ENCODE measurements around the gene MEIS2. TPM values are rescaled to one million over a fixed set of nuclear protein-coding genes. Genes with fewer than 3 reads are reported as not detected.

MEIS2 gene
- total RNA-seq, 1 experiment from 2014 or later: 9.3 TPM

DNA sequence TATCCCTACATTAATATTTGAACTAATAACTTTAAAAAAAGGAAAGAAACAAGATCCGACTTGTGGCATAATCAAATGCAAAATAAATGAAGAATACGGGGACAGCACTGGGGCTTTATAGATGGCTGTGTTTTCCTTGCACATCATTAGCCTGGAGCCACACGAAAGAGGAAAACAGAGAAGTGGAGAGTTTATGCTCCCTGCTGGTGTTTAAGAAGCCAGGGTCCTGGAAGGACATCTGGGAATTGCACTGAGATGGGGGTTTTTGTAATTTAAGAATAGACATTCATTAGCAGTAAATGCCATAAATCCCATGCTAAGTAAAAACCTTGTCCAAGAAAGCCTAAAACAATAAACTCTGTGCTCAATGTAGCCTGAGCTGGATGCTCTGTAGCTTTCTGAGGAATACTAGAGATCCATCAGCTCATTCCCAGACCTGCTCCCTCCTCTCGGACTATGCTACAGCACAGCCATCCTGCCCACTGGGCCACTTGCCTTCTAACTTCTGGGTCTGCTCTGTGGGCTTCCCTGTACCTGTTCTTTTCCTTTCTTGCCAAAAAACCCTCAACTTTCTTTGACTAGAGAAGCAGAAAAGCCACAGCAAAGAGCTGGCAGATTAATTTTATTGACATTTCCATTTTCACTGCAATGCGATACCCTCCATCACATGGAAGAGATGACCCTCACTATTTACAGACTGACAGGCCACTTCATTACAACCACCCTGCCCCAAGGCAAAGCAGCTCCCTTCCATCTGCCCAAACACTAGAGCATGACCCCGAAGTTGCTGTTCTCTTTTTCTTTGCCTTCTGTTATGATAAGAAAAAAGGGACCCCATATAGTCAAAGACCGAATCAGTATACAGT is 62.3 kb downstream of the MEIS2 start:
- ChIA-PET CTCF (no interaction called here), POLR2A (ENCODE audit: low non-redundant PET) (no interaction called here)
- TF ChIP-seq EZH2 (IDR thresholded peaks at IDR 0.05; ENCODE audit: borderline replicate concordance, low read depth, low read length, poor library complexity, severe bottlenecking): no peak
- TF ChIP-seq, protein P1, sequence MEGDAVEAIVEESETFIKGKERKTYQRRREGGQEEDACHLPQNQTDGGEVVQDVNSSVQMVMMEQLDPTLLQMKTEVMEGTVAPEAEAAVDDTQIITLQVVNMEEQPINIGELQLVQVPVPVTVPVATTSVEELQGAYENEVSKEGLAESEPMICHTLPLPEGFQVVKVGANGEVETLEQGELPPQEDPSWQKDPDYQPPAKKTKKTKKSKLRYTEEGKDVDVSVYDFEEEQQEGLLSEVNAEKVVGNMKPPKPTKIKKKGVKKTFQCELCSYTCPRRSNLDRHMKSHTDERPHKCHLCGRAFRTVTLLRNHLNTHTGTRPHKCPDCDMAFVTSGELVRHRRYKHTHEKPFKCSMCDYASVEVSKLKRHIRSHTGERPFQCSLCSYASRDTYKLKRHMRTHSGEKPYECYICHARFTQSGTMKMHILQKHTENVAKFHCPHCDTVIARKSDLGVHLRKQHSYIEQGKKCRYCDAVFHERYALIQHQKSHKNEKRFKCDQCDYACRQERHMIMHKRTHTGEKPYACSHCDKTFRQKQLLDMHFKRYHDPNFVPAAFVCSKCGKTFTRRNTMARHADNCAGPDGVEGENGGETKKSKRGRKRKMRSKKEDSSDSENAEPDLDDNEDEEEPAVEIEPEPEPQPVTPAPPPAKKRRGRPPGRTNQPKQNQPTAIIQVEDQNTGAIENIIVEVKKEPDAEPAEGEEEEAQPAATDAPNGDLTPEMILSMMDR (conservative IDR thresholded peaks at IDR 0.05; ENCODE audit: low read depth, low read length): no peak
- Histone ChIP-seq H3K36me3 (ENCODE audit: insufficient read depth, low read length, poor library complexity, severe bottlenecking) (no peaks in the 10 kb centered on the region), H3K27me3 (replicated peaks; ENCODE audit: insufficient read depth, low read depth, low read length, poor library complexity) (no peaks in the 10 kb centered on the region), H3K4me3 (ENCODE audit: low read depth, low read length, poor library complexity, severe bottlenecking) (no peak overlapping the region), H3K9me3 (ENCODE audit: low read depth, low read length, poor library complexity, severe bottlenecking) (no peaks in the 10 kb centered on the region), H3K27ac (ENCODE audit: low read depth, low read length, poor library complexity, severe bottlenecking) (no peak overlapping the region), H3K4me1 (ENCODE audit: insufficient read depth, low read length, poor library complexity, severe bottlenecking) (no peaks in the 10 kb centered on the region)
- no TSS peak for BruUV-seq (replicated peaks)
- DNase-seq (ENCODE audit: low spot score): no peak
- intact Hi-C loops (cut with micrococcal nuclease; ENCODE audit: unreplicated experiment): no loop called here

DNA sequence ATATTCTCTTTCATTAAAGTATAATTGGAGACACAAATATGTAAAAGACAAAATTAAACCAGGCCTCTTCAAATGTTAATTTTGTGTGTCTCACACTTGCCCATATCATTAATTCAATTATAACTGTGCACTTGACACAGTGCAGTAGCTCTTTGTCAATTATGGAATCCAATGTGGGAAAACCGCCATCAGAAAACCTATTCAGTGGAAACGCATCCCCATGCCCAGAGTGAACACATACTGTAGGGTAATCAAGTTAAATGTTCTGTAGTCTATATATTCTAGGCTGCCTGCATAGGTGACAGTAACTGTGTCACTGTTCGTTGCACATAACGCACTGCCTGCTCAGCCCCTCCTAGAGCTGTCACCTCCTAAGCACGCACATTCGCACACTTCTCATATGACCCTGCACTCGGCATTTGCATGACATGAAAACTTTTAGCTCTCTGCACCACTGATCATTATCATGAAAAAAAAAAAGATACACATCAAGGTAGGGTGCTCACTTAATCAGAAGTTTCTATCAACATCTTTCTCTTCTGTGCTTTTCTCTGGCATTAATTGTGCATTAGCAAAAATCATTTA is 63.2 kb downstream of the MEIS2 start:
- no peak for DNase-seq (ENCODE audit: low spot score)
- CTCF ChIA-PET: interaction anchor here (0.6 kb wide), 1 partner anchor 57 kb away, joined by 4 read pairs; no protein-coding TSS in a partner anchor
- H3K9me3 ChIP-seq (ENCODE audit: low read depth, low read length, poor library complexity, severe bottlenecking): no peaks in the 10 kb centered on the region
- no peaks in the 10 kb centered on the region for H3K27me3 ChIP-seq (replicated peaks; ENCODE audit: insufficient read depth, low read depth, low read length, poor library complexity)
- intact Hi-C loops (cut with micrococcal nuclease; ENCODE audit: unreplicated experiment): no loop called here
- no peaks in the 10 kb centered on the region for H3K4me1 ChIP-seq (ENCODE audit: insufficient read depth, low read length, poor library complexity, severe bottlenecking)
- TF ChIP-seq EZH2 (IDR thresholded peaks at IDR 0.05; ENCODE audit: borderline replicate concordance, low read depth, low read length, poor library complexity, severe bottlenecking): no peak
- TF ChIP-seq, protein P1 (conservative IDR thresholded peaks at IDR 0.05; ENCODE audit: low read depth, low read length): no peak
- no peak overlapping the region for H3K27ac ChIP-seq (ENCODE audit: low read depth, low read length, poor library complexity, severe bottlenecking)
- POLR2A ChIA-PET (ENCODE audit: low non-redundant PET): no interaction called here
- no TSS peak for BruUV-seq (replicated peaks)
- no peak overlapping the region for H3K4me3 ChIP-seq (ENCODE audit: low read depth, low read length, poor library complexity, severe bottlenecking)
- no peaks in the 10 kb centered on the region for H3K36me3 ChIP-seq (ENCODE audit: insufficient read depth, low read length, poor library complexity, severe bottlenecking)

DNA sequence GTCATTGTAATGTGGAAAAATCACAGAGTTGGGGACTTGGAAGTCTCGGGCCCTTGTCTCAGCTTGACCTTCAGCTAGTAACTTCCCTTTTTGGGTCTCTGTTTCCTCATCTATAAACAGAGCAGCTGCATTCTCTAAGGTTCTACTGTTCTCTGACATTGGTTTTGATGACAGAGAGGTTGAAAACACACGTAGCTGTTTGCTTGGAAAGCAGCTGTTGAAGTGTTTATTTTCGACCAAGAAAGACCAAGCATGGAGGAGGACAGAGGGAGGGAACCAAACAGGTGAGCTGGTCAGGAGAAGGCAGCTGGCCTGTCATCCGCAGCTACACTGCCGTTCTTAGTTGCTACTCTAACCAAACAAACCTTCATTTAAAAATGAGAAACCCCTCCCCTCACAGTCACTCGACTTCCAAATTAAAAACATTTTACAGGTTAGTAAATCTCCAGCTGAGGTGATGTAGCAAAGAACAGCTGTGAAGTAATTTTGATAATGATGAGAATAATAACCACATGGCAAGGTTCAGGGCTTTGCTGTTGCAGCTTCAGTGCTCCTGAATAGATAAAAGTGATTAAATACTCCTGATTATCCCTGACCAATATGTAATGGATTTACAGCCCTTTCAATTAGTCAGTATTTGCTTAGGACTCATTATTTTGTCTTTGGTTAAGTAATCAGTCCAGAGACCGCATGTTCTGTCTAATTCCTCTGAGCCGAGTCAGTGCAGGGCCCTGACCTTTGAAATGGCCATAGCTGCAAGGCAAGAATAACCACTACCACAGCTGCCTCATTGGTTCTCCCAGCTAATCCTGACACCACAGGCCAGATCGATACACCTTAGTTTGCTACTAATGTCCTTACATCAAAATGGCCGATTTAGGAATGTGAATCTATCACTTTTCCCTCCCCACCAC is 65.3 kb downstream of the MEIS2 start:
- no peak for DNase-seq (ENCODE audit: low spot score)
- intact Hi-C loops (cut with micrococcal nuclease; ENCODE audit: unreplicated experiment): no loop called here
- Histone ChIP-seq H3K27me3 (replicated peaks; ENCODE audit: insufficient read depth, low read depth, low read length, poor library complexity) (no peaks in the 10 kb centered on the region), H3K4me1 (ENCODE audit: insufficient read depth, low read length, poor library complexity, severe bottlenecking) (no peaks in the 10 kb centered on the region), H3K36me3 (ENCODE audit: insufficient read depth, low read length, poor library complexity, severe bottlenecking) (no peaks in the 10 kb centered on the region), H3K27ac (ENCODE audit: low read depth, low read length, poor library complexity, severe bottlenecking) (no peak overlapping the region), H3K9me3 (ENCODE audit: low read depth, low read length, poor library complexity, severe bottlenecking) (no peaks in the 10 kb centered on the region), H3K4me3 (ENCODE audit: low read depth, low read length, poor library complexity, severe bottlenecking) (no peak overlapping the region)
- ChIA-PET CTCF (no interaction called here), POLR2A (ENCODE audit: low non-redundant PET) (no interaction called here)
- BruUV-seq (replicated peaks): no TSS peak
- TF ChIP-seq EZH2 (IDR thresholded peaks at IDR 0.05; ENCODE audit: borderline replicate concordance, low read depth, low read length, poor library complexity, severe bottlenecking): no peak
- TF ChIP-seq, protein P1 (conservative IDR thresholded peaks at IDR 0.05; ENCODE audit: low read depth, low read length): no peak

Data from A673 (cell line).